Right renal cortex interstitium (tissue), 3 donors: ENCODE data around the gene NSFL1C. TPM values are rescaled to one million over a fixed set of nuclear protein-coding genes. Genes with fewer than 3 reads are reported as not detected.

Experiments
- DNase-seq, 3 donors: peaks; one replicate each; pipeline ENCODE4 v3.0.0-alpha.2; 2013; ENCODE audit warnings: low read depth in 3 of 3, low spot score in 2 of 3
- polyA plus RNA-seq, 3 donors: library from polyadenylated mRNA; unstranded; fragments of 120-200 nt; gene quantifications; one replicate each; pipeline ENCODE4 v1.2.1, GENCODE V29; 2013; ENCODE audit not compliant: insufficient read length in 3 of 3

The NSFL1C gene
- polyA plus RNA-seq, 3 donors = 97.5 to 107 (median 100) TPM

- DNase-seq = no peak
These were observed 3.8 kb downstream of the NSFL1C start for GRCh38 chr20:1462834-1463233.

GRCh38 chr20:1462001-1462400, 4.6 kb downstream of the NSFL1C start:
- no peak for DNase-seq

GRCh38 chr20:1460275-1460674, 6.4 kb downstream of the NSFL1C start:
- DNase-seq = no peak

GRCh38 chr20:1457992-1458391, 8.7 kb downstream of the NSFL1C start:
- DNase-seq = no peak

GRCh38 chr20:1456300-1456699, 10.3 kb downstream of the NSFL1C start:
- DNase-seq = no peak

DNA sequence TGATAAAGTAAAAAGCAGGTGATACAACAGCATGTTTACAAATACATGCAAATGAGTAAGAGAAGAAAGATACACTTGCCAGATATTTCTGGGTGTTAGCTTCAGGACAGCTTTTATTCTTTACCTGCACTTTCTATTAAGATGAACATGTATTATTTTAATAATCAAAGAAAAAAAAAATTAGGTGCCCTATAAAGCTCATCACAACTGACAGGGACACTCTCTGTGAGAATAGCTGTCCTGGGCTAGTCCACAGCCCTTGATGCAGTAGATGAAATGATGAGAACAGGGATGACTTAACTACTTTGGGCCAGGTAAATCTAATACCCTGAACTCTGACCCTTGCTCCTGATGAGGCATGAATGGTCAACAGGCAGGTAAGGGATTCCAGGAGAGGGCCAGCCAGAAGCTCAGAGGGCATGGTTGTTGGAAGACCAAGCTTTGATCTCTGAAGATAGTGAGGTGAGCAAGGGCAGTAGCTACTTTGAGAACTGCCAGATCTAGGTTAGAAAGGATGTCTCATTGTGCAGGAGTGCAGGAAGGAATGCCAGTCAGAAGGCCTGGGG, 15.6 kb downstream of the NSFL1C start:
- DNase-seq = no peak

DNA sequence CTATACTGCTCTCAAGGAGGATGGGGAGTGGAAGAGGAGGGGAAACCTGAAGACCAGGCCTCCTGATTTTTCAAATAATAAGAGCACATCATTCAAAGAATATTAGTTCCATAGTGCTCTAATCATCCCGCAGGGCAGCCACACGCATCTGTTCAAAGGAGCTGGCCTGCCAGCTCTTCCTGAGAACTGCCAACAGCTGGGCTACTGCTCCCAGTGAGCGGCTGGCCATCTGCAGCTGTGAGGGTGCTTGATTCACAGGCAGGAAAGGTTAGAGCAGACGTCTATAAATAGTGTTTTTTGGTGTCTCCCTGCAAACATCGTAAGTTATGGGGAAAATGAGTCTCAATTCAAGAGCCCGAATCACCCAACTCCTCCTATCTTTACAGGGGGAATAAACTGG, 17.3 kb downstream of the NSFL1C start:
- DNase-seq = no peak

- no peak for DNase-seq
These were observed 18.5 kb downstream of the NSFL1C start for GRCh38 chr20:1448081-1448620.

DNA sequence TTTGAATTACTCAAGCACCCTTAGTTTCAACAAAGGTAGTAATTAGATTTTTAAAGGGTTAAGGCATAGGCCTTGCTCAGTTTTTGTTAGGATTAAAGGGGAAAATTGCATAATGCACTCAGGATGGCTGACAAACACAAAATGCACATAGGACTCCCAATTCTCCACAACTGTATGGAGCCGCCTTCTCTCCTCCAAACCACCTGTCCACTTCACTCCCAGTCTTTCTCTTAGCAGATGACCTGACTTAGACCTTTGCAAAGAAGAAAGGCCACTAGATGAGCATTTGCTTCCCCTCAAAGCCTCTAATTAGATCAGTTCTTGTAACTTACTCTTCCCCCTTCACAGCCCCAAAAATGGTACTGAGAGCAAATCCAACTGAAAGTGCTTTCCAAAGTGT, 20.1 kb downstream of the NSFL1C start:
- no peak for DNase-seq

DNA sequence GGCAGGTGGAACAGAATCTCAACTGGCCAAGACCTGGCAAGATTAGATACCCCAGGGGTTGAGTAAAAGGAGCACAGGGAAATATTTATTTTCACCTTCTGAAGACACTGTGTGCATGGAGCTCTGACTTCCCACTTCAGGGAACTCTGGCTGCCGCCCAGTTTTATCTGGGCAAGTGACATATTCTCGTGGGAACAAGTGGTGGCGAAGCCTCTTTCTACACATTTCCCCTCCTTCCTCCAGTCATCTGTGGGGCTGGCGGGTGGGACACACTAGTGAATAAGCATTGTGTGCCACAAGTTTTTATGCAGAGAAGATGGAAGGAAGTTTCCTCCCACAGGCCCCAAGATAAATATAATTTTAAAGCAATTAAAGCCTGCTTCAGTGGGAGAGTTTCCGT, 23.6 kb downstream of the NSFL1C start:
- no peak for DNase-seq

DNA sequence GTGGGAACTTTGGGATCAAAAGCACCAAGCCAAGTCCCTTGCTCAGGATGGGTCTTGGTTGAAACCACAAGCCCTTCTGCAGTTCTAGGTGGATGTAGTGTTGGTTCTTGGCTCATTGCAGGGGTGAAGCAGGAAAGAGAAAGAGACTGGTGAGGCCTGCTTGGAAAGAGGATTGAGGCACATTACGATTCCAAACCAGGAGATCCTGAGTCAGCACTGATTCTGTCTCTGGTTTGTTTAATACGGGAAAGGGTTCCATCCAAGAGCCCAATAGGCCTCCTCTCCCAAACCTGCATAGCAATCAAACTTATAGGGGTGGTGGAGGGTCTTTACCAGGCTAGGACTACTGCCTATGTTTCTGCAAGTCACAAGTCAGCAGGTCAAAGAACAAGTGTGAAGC, 24.3 kb downstream of the NSFL1C start:
- DNase-seq = no peak

DNA sequence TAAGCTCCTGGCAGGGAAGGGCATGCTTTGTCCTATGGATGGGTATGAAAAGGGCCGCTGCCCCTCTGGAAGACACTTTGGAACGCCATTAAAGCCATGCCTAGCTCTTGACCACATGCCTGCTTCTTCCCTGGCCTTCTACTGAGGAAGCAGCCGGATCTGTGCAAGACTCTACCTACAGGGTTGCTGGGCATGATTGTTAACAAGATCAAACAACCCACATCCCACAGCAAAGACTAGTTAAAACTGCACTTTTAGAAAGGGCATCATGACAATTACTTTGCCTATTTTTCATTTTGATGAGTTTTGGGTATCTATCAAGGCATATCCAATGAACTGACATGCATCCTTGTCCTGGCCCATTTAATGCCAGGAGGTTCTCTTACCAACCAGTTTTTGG, 25.5 kb downstream of the NSFL1C start:
- DNase-seq = no peak

GRCh38 chr20:1440024-1440423, 26.6 kb downstream of the NSFL1C start:
- no peak for DNase-seq

GRCh38 chr20:1438361-1438760, 28.3 kb downstream of the NSFL1C start:
- no peak for DNase-seq

DNA sequence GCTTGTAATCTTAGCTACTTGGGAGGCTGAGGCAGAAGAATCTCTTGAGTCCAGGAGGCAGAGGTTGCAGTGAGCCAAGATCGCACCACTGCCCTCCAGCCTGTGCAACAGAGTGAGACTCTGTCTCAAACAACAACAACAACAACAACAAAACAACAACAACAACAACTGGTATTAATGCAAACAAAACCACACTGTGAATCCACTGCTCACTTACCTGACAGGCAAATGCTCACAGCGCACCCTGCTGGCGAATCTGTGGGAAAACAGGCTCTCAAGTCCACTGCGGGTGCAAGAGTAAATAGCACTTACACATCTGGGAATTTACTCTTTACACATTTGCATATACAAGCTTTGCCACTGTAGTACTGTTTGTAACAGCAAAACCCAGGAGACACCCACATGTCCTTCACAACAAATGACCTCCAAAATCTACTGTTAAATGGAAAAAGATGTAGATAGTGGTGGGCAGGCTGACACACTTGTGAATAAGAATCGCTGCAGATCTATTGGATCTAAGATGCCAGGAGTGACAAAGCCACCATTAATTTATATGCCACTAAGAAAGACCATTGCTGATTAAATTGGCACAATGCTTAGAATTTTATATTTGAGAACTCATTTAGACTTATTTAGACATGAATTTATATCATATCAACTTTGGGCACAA, 29.3 kb downstream of the NSFL1C start:
- DNase-seq = peak; percentile 29 to 34 (median 33)

- DNase-seq = no peak
These were observed 30.4 kb downstream of the NSFL1C start for GRCh38 chr20:1436263-1436662.

GRCh38 chr20:1435337-1435699, 31.3 kb downstream of the NSFL1C start:
- DNase-seq = no peak

DNA sequence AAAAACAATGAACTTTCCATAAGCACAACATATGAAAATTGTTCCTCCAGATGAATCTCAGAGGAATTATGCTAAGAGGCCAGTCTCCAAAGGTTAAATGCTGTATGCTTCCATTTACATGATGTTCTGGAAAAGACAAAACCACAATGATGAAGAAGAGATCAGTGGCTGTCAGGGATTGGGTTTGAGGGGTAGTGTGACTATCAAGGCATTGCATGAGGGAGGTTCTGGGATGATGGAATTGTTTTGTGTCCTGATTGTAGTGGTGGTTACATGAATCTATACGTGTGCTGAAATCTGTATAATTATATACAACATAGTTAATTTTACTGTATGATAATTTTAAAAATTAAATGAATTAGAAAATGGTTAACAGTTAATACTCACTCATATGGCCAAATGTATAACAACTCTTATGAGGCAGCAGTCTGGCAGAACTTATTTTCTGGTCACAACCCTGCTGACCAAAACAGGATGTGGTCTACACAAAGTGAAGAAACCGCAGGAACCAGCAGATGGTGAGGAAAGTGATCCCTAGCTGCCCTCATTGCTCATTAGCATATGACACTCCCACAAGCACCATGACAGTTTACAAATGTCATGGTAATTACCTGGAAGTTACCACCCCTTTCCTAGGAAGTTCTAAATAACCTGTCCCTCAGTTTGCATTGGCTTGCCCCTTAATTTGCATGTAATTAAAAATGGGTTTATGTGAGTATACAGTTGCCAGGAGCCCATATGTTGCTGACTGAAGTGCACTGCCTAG, 31.9 kb downstream of the NSFL1C start:
- DNase-seq = no peak

DNA sequence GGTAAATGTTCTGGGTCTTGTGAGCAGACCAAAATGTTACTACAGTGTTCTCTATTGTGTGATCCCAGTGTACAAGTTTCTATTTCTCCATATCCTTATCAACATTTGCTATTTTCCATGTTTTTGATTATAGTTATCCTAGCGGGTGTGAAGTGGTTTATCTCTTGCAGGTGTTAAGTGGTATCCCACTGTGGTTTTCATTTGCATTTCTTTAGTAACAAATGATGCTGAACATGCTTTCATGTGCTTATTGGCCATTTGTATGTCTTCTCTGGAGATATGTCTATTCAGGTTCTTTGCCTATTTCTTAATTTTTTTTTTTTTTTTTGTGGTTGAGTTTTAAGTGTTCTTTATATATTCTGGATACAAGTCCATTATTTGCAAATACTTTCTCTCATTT, 35.5 kb downstream of the NSFL1C start:
- DNase-seq = no peak

- no peak for DNase-seq
These were observed 36.6 kb downstream of the NSFL1C start for GRCh38 chr20:1430004-1430451.

DNA sequence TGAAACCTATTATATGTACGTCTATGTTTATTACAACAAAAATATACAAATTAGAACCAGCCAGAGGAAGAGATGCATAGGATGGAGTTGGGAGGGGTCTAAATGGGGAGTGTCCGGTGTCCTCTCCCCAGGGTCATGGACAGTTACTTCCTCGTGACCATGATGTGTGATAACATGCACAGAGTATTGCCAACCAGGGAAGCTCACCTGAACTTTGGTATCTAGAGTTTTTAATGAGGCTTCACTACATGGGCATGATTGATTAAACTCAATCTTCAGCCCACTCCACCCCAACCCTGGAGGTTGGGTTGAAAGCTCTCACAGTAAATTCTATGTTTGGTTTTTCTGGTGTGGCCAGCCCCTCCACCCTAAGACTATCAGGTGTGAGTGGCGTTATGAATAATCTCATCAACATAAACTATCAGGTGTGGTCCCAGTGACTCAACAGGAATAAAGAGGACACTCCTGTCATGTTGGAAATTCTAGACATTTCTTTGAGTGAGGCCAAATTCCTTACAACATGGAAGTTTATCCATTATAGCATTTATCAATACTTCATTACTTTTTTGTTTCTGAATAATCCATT, 37.4 kb downstream of the NSFL1C start:
- DNase-seq = no peak
